ENCODE data around the gene RNF40. TPM values are rescaled to one million over a fixed set of nuclear protein-coding genes. Genes with fewer than 3 reads are reported as not detected.

Gene RNF40
- total and polyA plus RNA-seq, 4 donors = 25.9 to 55.4 (median 34.1) TPM

- Histone ChIP-seq H3K27ac (ENCODE audit: low read depth in 1 of 2, low read length in 2 of 2) (peak overlapping the region; percentile 27 to 48), H3K36me3 (ENCODE audit: control insufficient read depth in 4 of 4, insufficient read depth in 3 of 4, low read depth in 1 of 4, low read length in 3 of 4) (peaks cover 0 to 3% (median 0%) of the 10 kb centered on the region in 4 donors), H3K9ac (ENCODE audit: low read depth in 1 of 2, low read length in 2 of 2) (no peak overlapping the region), H3K4me3 (ENCODE audit: low read depth in 1 of 3, low read length in 3 of 3) (no peak overlapping the region), H3K9me3 (ENCODE audit: control insufficient read depth in 4 of 4, low read length in 3 of 4) (no peaks in the 10 kb centered on the region), H3K4me1 (ENCODE audit: control insufficient read depth in 4 of 4, insufficient read depth in 4 of 4, low read length in 3 of 4) (peaks cover 0 to 30% (median 19%) of the 10 kb centered on the region in 4 donors), H3K27me3 (ENCODE audit: control insufficient read depth in 4 of 4, insufficient read depth in 4 of 4, low read length in 3 of 4) (no peaks in the 10 kb centered on the region)
- TF ChIP-seq YY1 (IDR thresholded peaks at IDR 0.05) (peak; percentile 45), RXRA (IDR thresholded peaks at IDR 0.05) (peak; percentile 90), HNF4A (conservative IDR thresholded peaks at IDR 0.05) (peak; percentile 92 to 93), EGR1 (IDR thresholded peaks at IDR 0.05; ENCODE audit: low read depth in 2 of 2) (no peak), HNF4G (IDR thresholded peaks at IDR 0.05) (peak; percentile 61), JUND (IDR thresholded peaks at IDR 0.05) (peak; percentile 73 to 86), SP1 (IDR thresholded peaks at IDR 0.05) (peak; percentile 78), NR2F2 (IDR thresholded peaks at IDR 0.05) (no peak), FOXA1 (IDR thresholded peaks at IDR 0.05) (no peak), GABPA (IDR thresholded peaks at IDR 0.05 in 1 of 2, conservative IDR thresholded peaks at IDR 0.05 in 1 of 2) (peak in 1 of 2 donors; percentile 36), FOXA2 (IDR thresholded peaks at IDR 0.05) (peak; percentile 57), ZBTB33 (IDR thresholded peaks at IDR 0.05) (peak; percentile 28), RAD21 (IDR thresholded peaks at IDR 0.05) (no peak), MAX (IDR thresholded peaks at IDR 0.05) (peak; percentile 33), CTCF (IDR thresholded peaks at IDR 0.05; ENCODE audit: low read depth, low read length, missing input control) (no peak), TAF1 (conservative IDR thresholded peaks at IDR 0.05) (no peak)
- TF ChIP-seq, protein P1, sequence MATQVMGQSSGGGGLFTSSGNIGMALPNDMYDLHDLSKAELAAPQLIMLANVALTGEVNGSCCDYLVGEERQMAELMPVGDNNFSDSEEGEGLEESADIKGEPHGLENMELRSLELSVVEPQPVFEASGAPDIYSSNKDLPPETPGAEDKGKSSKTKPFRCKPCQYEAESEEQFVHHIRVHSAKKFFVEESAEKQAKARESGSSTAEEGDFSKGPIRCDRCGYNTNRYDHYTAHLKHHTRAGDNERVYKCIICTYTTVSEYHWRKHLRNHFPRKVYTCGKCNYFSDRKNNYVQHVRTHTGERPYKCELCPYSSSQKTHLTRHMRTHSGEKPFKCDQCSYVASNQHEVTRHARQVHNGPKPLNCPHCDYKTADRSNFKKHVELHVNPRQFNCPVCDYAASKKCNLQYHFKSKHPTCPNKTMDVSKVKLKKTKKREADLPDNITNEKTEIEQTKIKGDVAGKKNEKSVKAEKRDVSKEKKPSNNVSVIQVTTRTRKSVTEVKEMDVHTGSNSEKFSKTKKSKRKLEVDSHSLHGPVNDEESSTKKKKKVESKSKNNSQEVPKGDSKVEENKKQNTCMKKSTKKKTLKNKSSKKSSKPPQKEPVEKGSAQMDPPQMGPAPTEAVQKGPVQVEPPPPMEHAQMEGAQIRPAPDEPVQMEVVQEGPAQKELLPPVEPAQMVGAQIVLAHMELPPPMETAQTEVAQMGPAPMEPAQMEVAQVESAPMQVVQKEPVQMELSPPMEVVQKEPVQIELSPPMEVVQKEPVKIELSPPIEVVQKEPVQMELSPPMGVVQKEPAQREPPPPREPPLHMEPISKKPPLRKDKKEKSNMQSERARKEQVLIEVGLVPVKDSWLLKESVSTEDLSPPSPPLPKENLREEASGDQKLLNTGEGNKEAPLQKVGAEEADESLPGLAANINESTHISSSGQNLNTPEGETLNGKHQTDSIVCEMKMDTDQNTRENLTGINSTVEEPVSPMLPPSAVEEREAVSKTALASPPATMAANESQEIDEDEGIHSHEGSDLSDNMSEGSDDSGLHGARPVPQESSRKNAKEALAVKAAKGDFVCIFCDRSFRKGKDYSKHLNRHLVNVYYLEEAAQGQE (IDR thresholded peaks at IDR 0.05) = peak; percentile 26
- TF ChIP-seq, protein P2, sequence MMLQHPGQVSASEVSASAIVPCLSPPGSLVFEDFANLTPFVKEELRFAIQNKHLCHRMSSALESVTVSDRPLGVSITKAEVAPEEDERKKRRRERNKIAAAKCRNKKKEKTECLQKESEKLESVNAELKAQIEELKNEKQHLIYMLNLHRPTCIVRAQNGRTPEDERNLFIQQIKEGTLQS (IDR thresholded peaks at IDR 0.05) = no peak
- no peak for DNase-seq (ENCODE audit: low spot score)
- whole genome bisulfite sequencing = 33% methylated on average over 2 of the region's 2 CpGs
These were observed 17.0 kb upstream of the RNF40 start for GRCh38 chr16:30745082-30745481.
